Activated T-cell treated with anti-CD3 and anti-CD28 coated beads for 24 hours (primary cell): ENCODE data around the gene TNNI2.

Experiments used
- DNase-seq: peaks from one replicate; pipeline ENCODE4 v3.0.0-alpha.2; 2020; ENCODE audit warnings: low read depth

The TNNI2 gene

DNA sequence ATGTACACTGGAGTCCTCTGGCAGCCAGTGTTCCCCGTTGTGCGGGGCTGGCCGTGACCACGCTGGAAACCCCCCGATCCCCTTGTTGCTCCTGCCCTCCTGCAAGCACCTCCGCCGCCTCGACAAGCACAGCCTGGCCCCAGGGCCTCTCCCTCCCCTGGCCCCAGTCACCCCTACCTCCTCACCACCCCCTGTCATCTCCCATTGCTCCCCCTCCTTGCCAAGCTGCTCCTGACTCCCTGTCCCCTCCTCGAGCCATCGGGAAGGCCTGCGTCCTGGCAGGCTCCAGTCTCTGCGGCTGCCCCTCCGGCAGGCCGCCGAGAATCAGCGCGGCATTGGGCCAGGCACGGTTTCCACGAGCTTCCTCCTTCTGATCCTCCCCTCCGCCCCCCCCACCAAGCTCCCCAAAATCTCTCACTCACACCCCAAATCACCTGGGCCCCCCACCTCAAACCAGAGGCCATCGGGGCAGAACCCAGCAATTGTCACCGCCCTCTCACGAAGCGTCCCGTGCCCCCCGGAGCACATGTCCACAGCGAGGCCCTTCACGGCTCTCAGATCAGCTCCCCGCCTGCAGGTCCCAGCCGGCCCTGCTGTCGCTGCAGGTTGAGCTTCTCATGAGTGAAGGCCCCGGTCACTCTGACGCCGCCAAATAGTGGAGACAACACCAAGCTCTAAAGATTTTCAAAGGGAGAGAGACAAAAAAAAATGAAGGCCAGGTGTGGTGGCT, 8.4 kb downstream of the TNNI2 start:
- no peak for DNase-seq

DNA sequence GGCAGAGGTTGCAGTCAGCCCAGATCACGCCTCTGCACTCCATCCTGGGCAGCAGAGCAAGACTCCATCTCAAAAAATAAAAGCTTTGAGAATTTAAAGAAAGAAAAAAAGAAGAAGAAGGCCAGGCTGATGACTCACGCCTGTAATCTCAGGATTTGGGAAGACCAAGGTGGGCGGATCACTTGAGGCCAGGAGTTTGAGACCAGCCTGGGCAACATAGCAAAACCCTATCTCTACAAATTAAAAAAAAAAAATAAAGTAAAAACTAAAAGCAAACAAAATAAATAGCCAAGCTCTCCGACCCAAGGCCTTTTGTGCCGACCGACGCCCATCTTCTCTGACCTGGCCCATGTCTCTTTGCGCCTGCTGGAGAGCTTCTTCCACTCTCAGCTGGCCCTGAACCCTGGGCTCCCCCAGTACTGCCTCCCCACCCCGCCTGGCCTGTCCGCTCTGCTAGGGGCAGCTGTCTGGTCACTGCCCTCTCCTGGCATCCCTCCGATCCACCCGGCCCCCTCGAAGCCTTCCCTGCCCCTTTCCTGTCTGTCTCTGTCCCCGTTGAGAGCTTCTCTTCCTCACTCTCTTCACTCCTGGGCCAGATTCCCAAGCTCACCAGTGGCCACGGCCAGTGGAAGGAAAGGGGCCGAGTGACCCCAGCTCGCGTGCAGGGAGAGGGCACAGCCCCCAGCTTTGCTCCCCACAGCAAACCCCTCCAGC, 9.3 kb downstream of the TNNI2 start:
- no peak for DNase-seq

DNA sequence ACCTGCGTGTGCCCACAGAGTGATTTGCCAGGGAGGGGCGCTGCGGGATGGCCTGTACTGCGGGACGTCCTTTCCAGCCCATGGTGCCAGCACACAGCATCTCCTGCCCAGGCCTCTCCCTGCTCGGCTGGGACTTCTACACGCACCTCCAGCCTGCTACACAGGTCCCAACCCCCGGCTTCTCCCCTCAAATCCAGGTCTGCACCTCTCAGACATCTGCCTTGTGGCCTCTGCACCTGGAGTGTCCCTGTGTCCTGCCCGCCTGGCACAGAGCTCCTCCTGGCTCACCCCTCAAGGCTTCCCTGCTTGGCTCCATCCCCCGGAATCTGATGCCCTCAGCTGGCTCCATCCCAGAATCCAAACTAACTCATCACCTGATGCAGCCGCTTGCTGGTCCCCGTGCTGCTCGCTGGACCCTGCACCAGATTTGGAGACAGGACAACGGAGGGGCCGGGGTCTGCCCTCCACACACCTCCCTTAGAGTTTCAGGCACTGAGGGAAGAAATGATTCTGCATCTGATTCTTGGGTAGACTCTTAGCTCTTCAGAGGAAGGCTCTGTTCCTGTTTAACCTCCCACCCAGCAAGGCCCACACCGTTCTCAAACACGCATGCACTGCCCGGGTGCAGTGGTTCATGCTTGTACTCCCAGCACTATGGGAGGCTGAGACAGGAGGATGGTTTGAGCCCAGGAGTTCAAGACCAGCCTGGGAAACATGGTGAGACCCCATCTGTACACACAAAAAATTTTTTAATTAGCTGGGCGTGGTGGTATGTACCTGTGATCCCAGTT, 10.1 kb downstream of the TNNI2 start:
- no peak for DNase-seq

DNA sequence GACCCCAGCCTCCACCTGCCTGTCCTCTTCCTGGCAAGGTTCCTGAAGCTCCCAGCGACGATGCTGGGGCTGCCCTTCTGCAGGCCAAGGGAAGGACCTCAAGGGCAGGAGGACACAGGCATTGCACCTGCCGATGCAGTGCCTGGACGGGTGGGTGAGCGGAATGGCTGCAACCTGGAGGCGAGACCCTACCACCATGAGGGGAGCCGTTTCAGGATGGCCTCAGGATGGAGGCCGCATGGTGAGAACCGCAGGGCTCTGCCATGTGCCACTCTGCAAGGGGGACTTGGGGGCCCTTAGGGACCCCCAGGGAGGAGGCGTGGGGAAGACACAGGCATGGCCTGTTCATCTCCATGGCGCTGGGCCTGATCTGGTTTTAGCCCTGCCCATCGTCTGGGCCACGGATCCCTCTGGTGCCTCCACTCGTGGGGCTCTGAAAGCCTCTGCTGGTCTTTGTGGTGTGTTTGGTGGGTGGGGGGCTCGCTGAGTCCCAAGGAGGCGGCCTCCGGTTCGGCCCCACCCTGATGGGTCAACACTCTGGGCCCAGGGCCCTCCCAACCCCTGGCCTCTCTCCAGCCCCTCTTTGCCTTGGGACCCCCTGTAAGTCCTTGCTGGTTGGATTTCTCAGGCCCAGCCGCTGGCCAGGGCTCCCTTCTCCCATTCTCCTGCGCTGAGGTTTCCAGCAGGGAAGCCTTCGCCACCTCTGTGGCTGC, 12.8 kb downstream of the TNNI2 start:
- DNase-seq = no peak

DNA sequence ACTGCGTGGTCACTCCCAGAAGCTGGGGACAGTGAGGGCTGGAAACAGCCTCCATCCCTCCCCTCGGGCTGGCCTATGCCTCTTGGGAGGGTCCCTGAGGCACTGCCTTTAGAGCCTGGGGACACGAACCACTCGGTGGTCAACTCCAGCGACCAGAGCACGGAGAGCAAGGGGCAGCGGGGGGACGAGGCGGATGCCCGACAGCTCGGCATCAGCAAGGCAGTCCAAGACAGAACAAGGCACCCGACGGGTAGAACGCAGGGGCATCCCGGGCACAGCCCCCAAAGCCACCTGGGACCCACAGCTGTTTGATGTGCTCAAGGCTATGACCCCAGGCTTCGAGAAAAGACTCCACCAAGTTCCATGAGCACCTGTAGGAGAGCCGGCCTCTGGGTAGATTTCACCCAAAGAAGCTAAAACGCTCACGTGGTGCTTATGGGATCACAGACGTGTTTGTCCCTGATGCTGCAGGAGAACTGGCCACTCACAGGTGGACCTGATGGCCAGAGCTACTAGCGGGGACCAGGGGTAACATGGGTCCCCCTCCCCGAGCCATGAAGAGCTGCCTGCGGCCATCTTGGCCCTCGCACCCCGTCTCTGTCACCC, 13.6 kb downstream of the TNNI2 start:
- DNase-seq = no peak

DNA sequence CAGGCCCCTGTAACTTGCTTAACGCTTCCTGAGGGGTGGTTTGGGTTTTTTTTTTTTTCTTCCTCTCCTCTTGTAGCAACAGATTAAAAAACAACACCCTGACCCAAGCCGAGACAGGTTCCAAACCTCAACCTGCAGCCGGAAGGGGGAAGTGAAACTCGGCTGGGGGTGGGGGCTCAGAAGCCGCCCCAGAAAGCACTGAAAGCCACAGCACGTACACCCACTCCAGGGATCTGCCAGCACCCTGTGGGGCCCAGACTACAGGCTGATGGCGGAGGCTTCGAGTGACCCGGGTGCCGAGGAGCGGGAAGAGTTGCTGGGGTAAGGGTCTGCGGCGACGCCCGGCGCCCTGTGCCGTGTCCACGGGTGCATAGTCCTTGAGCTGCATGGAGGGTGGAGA, 14.1 kb downstream of the TNNI2 start, which contains the start of gene LSP1:
Gene LSP1 (plus strand): TSS at position 208 of the 400 bp plus-strand sequence. CDS start 61 bp downstream, at position 269.
- DNase-seq = peak; percentile 74

DNA sequence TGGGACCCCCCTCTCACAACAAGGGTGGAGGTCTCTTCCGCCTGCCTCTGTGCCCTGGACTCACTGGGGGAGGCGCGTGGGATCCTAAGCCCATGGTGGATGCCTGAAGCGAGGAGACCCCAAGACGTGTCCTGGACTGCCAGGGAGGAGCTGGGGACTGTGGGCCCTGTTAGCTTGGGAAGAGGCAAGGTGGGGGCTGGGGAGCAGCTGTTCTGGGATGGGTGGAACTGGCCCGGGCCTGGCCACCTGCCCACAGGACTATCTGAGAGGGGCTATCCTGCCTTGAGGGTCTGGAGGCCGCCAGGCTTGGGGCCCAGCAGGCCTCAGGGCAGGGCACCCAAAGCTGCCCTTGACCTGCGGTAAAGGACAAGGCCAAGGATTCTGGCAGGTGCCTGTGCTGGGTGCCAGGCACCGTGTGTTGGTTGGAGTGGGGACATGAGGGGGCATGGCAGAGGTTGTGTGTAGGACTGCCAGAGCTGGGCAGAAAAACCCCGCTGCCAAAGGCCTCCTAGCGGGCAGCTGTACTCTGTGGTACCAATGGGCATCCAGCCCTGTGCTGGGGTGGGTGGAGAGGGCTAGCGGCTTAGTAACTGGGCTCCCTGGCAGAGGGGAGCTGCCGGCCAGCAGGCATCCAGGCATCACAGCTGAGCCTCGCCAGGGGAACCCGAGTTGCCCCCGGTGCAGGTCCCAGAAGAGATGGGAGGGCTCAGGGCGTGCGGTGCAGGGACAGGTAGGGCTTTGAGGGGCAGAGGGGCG, 14.8 kb downstream of the TNNI2 start:
- no peak for DNase-seq

DNA sequence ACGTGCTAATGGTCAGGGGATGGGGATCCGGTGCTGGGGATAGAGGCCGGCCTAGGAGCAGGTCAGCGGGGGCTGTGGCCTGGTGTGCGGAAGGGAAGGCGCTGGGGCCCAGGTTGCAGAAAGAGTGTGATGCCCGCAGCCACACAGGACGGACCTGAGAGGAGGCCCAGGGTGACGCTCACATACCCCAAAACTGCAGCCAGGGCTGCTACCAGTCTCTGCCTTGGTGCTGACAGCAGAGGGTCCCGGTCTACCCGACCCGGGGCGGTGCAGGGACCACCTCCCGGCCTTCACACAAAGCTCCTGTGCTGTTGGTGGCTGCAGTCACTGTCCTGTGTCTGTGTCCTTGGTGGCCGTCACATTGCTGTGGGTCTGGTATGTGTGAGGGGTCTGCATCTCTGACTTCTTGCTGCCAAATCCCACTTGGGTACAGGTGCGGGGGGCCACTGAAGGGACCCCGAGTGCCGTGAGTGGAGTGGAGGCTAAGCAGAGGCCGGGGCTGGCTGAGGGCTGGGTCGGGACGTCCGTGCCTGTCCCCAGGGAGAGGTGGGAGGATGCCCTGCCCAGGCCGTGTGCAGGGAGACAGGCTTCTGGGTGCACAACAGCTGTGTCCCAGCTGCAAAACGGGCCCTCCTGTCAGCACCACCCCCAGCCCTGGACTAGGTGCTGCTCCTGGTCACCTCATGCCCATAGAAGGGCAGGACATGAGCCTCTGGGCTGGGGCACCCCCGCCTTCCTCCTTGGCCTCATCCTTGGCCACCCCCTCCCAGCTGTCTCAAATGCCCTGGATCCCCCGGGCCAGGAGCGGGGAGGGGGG, 15.6 kb downstream of the TNNI2 start:
- no peak for DNase-seq

DNA sequence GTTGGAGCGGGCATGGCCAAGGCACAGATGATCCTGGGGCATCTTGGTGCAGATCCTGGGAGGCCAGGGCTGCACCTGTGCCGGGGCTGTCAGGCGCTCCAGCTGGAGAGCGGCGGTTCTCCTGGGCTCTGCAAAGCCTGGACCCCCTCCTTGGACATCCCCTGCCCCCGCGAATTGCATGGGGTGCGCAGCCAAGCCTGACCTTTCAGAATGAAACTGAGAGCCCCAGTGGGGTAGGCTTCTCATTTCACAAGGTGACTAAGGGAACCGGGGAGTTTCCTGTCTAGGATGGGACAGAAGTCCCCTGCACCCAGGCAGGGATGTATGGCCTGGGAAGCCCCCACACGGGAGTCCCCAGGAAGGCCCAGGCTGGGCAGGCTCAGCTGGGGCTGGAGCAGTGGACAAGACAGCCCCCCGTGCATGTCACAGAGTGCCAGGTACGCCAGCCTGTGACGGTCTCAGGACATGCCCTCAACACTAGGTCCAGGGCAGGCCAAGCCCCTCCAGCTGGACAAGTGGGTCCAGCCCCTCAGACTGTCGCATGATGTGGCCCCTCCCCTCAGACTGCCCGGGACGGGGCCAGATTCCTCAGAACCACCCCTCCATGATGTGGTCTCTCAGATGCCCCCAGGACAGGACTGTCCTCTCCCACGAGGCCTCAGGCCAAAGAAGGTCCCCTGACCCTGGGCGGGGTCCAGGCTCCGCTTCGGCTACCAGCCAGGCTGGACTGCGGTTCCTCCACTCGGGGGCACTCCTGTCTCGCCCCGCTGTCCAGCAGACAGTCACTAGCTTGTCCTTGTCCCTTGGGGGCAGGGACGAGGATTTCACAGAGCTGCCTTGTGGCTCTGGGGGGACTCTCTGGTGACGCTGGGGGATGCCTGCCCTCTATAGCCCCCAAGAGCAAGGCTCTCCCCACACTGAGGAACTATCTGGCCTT, 16.4 kb downstream of the TNNI2 start:
- peak; percentile 39 for DNase-seq

DNA sequence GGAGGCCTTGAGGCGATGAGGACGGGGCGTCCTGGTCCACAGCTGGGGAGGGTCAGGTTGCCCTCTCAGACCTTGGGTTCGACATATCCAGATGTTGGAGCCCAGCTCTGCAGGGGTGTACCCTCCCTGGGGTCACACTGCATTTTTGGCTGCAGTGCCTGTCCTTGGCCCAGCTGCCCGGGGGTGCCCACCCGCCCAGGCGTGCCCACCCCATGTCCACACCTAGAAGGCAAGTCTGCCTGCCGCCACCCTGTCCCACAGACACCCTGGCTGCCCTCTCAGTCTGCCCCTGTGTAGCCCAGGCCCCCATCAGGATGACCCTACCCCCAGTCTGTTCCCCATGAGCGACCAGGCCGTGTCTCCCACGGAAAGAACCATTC, 17.1 kb downstream of the TNNI2 start:
- no peak for DNase-seq

DNA sequence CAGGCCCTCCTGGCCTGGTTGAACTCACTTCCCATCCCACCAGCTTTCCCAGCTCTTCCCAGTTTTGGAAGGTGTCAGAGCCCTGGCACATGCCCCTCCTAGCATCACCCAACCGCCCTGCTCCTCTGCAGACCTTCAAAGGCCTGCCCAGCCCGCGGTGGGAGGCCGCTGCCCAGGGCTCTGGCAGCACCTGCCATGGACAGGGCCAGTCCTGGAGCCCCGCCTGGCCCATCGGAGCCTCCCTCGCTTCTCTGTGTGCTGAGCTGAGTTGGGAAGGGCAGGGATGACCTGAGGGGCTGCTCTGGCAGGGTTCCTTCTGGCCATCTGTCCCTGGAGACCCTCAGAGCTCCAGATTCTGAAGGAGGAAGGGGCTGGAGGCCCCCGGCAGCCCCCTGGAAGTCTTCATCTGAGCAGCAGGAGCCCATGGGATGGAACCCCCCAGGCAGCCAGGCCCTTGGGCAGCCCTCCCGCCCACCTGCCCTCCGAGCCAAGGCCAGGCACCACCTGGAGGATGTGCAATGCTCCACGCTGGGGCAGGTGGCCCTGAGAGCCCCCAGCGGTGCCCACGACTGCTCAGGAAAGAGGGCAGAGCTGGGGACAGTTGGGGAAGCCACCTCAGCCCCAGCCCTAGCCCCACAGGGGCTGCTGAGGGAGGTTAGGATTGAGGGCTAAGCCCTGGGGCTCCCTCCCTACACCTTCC, 17.7 kb downstream of the TNNI2 start:
- no peak for DNase-seq

DNA sequence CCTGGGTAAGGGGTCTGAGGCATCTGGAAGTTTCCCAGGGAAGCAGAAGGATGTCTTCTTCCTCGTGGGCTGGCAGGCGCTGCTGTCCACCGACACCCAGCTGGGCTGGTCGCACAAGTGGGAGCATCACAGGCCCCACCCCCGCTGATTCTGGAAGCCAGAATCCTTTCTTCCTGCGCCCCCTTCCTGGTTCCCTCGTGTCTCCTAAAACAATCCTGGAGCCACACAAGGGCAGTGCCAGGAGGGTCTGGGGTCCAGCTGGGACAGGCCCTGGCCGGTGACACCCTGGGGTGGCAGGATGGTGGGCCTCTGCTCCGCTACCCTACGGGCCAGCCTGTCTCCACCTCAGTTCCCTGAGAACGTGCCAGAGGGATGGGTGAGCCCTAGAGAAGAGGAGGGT, 18.3 kb downstream of the TNNI2 start:
- DNase-seq = no peak

DNA sequence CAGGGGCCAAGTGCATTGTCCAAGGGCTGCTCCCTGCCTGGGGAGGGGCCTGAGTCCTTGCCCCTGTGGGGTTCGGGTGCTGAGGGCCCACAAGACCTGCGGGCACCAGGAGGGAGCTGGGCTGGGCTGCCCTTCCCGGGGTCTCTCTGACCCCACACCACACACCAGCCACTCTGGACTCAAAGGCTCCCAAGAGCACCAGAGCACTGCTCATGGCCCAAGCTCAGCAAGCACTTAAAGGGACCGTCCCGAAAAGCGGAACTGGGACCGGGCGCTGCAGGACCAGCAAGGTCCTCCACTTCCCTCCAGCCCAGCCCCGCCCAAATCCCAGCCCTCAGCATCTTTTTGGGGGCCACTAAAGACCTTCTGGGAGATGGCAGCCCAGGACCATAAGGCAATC, 19.4 kb downstream of the TNNI2 start:
- DNase-seq = no peak

DNA sequence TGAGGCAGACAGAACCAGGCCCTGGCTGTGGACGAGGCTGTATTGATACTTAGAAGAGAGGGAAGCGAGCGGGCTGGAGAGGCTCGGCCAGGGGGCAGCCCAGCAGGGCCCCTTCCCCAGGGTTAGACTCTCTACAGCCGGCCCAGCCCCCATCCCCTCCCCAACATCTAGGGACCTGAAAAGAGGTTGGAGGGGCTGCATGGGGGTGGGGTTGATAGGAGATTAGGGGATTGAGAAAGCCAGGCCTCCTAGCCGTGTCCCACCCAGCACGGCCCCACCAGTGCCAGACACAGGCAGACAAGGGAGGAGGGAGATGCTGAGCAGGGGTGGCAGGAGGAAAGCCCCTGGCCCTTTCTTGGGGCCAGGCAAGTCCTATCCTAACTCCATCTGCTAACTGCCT, 19.8 kb downstream of the TNNI2 start:
- DNase-seq = no peak

DNA sequence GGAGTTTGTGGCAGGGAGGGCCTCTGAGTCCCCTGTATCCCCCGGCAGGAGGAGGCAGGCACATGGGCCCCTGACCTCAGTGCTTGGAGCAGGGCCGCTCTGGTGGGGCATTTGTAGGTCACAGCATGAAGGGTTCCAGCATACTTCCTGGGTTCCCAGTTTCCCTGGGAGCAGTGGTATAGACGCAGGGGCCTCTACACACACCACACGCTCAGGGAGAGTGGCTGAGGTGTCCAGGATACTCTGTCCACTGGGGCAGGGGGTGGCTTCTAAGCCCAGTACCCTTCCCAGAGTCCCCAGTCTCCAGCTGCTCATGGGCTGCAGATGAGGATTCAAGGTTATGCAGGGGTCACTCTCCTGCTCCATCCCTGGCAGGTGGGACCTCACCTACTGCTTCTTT, 20.2 kb downstream of the TNNI2 start:
- no peak for DNase-seq

DNA sequence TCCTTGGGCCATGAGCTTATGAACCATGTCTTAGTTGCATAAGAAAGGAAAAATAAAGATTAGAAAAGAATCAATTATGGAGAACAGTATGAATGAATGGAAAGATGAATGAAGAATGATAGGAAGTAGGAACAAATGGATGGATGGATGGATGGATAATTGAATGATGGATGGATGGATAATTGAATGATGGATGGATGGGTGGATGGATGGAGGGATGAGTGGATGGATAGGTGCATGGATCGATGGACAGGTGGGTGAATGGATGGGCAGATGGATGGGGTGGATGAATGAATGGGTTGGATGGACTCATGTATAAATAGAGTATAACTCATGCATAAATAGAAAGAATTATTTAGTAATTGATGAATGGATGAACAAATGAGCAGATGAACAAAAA, 21.3 kb downstream of the TNNI2 start:
- DNase-seq = no peak

DNA sequence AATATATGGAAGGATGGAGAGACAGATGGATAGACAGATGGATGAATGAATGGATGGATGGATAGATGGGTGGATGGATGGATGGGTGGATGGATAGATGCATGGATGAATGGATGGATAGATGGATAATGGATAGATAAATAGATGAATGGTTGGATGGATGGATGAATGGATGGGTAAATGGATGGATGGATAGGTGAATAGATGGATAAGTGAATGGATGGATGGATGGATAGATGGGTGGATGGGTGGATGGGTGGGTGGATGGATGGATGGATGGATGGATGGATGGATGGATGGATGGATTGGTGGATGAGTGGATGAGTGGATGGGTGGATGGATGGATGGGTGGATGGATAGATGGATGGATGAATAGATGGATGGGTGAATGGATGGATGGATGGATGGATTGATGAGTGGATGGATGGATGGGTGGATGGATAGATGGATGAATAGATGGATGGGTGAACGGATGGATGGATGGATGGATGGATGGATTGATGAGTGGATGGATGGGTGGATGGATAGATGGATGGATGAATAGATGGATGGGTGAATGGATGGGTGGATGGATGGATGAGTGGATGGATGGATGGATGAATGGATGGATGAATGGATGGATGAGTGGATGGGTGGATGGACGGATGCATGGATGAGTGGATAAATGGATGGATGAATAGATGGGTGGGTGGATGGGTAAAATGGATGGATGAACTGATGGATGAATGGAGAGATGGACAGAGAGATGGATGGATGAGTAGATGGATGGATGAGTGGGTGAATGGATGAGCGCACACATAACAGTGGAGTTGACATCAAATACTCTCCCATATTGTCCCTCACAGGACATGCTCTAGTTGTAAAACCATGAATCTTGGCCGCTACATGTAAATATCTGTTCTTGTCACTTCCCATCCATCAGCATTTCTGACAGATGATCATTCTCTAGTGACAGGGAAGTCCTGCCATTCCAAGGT, 22.9 kb downstream of the TNNI2 start:
- DNase-seq = no peak
